Neural progenitor cell (in vitro differentiated cells): Measurements from ENCODE around the gene STUB1. TPM values are rescaled to one million over a fixed set of nuclear protein-coding genes. Genes with fewer than 3 reads are reported as not detected.
"Not testable (repeated sequence)": the region's sequence is repeated elsewhere in the genome, so short reads cannot be mapped to it uniquely, and the experiment has no call there.

Experiments
- DNase-seq: peaks from one replicate; pipeline ENCODE4 v3.0.0-alpha.2; 2016; ENCODE audit warnings: low spot score
- H2AFZ ChIP-seq: fragments of 200-600 bp; sonication (generic); replicated peaks from 2 replicates; pipeline ENCODE4 v1.6.1; 2016; ENCODE audit warnings: antibody characterized with exemption
- H3F3A ChIP-seq: fragments of 200-600 bp; sonication (generic); 2 replicates; pipeline ENCODE4 v1.6.1; 2016; ENCODE audit warnings: antibody characterized with exemption, low read depth
- H3K27ac ChIP-seq: fragments of 200-600 bp; sonication (generic); 2 replicates; pipeline ENCODE4 v1.5.1; 2016; ENCODE audit warnings: mild to moderate bottlenecking
- H3K27me3 ChIP-seq: fragments of 200-600 bp; sonication (generic); 2 replicates; pipeline ENCODE4 v1.6.1; 2016; ENCODE audit warnings: mild to moderate bottlenecking, moderate library complexity
- H3K36me3 ChIP-seq: fragments of 200-600 bp; sonication (generic); 2 replicates; pipeline ENCODE4 v1.5.1; 2016
- H3K4me1 ChIP-seq: fragments of 200-600 bp; sonication (generic); 2 replicates; pipeline ENCODE4 v1.6.1; 2016; ENCODE audit warnings: mixed run types
- H3K4me2 ChIP-seq: fragments of 200-600 bp; sonication (generic); 2 replicates; pipeline ENCODE4 v1.6.1; 2016
- H3K4me3 ChIP-seq: fragments of 200-600 bp; sonication (generic); 2 replicates; pipeline ENCODE4 v1.5.1; 2016
- H3K79me2 ChIP-seq: fragments of 200-600 bp; sonication (generic); 2 replicates; pipeline ENCODE4 v1.6.1; 2016; ENCODE audit warnings: low read depth
- H3K9ac ChIP-seq: fragments of 200-600 bp; sonication (generic); 2 replicates; pipeline ENCODE4 v1.6.1; 2016
- H3K9me3 ChIP-seq: fragments of 200-600 bp; sonication (generic); 2 replicates; pipeline ENCODE4 v1.5.1; 2016; ENCODE audit warnings: low read depth
- H4K20me1 ChIP-seq: fragments of 200-600 bp; sonication (generic); 2 replicates; pipeline ENCODE4 v1.6.1; 2016; ENCODE audit warnings: low read depth
- H3K27ac Mint-ChIP-seq: 3 replicates; pipeline ENCODE4 v1.8.0; 2021; ENCODE audit warnings: mixed read lengths
- H3K27me3 Mint-ChIP-seq: 2 replicates; pipeline ENCODE4 v1.8.0; 2022; ENCODE audit warnings: low read depth, mild to moderate bottlenecking, inconsistent platforms, moderate library complexity, mixed read lengths; ENCODE audit not compliant: insufficient read depth
- H3K36me3 Mint-ChIP-seq: 3 replicates; pipeline ENCODE4 v1.8.0; 2021; ENCODE audit warnings: mixed read lengths
- H3K4me1 Mint-ChIP-seq: 3 replicates; pipeline ENCODE4 v1.8.0; 2021; ENCODE audit warnings: mixed read lengths
- H3K4me3 Mint-ChIP-seq: 3 replicates; pipeline ENCODE4 v1.8.0; 2021; ENCODE audit warnings: mild to moderate bottlenecking, moderate library complexity, mixed read lengths
- H3K9me3 Mint-ChIP-seq: 3 replicates; pipeline ENCODE4 v1.8.0; 2020; ENCODE audit warnings: mixed read lengths
- EZH2 ChIP-seq: fragments of 200-600 bp; sonication (generic); IDR thresholded peaks from 2 replicates; pipeline ENCODE4 v1.6.1; 2017; ENCODE audit warnings: antibody characterized with exemption, mild to moderate bottlenecking, moderate library complexity
- EZH2phosphoT487 ChIP-seq: fragments of 200-600 bp; sonication (generic); IDR thresholded peaks from 2 replicates; pipeline ENCODE4 v1.6.1; 2017; ENCODE audit warnings: antibody characterized with exemption
- total RNA-seq: library from RNA; depleted of rRNA; stranded (reverse); fragments of >200 nt; gene quantifications from 2 replicates; pipeline ENCODE4 v1.2.3, GENCODE V29; 2015; ENCODE audit warnings: low replicate concordance
- TF ChIP-seq, protein P1 (sequence below): fragments of 200-600 bp; sonication (generic); IDR thresholded peaks from 2 replicates; pipeline ENCODE4 v1.5.1; 2017; ENCODE audit warnings: antibody characterized with exemption, mild to moderate bottlenecking

The STUB1 gene
- total RNA-seq, 1 donor from 2014 or later, result 27.0 TPM

DNA sequence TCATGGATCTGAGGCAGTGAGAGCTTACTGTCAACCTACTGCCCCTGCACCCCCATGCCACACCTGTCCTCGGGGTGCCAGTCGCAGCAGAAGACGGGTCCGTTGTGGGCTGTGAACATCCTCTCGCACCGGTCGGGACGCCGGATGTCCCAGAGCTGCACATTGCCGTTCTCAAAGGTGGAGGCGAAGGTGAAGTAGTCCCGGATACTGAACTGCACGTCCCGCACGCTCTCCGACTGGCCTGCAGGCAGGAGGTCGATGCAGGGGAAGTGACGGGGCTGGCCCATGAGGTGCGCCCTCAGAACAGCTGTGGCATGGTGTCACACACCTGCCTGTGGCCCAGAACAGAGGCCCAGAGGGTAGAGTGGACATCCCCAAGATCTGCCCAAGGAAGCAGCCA lies 7.3 kb downstream of the STUB1 start:
- Histone ChIP-seq H3K9ac (no peak overlapping the region), H3K9me3 (no peaks in the 10 kb centered on the region), H3K36me3 (no peaks in the 10 kb centered on the region), H2AFZ (no peak overlapping the region), H4K20me1 (peaks cover 13% of the 10 kb centered on the region), H3K79me2 (peaks cover 25% of the 10 kb centered on the region), H3K27ac (no peak overlapping the region), H3F3A (peaks cover 34% of the 10 kb centered on the region), H3K4me2 (no peak overlapping the region), H3K4me3 (no peak overlapping the region), H3K27me3 (peaks cover 21% of the 10 kb centered on the region), H3K4me1 (peaks cover 7% of the 10 kb centered on the region)
- Mint-ChIP-seq H3K27ac (no peak overlapping the region), H3K9me3 (no peaks in the 10 kb centered on the region), H3K4me1 (peaks cover 20% of the 10 kb centered on the region), H3K27me3 (peaks cover 17% of the 10 kb centered on the region), H3K36me3 (peaks cover 2% of the 10 kb centered on the region), H3K4me3 (peak overlapping the region; percentile 21)
- no peak for DNase-seq
- TF ChIP-seq EZH2phosphoT487, result no peak
- TF ChIP-seq, protein P1, sequence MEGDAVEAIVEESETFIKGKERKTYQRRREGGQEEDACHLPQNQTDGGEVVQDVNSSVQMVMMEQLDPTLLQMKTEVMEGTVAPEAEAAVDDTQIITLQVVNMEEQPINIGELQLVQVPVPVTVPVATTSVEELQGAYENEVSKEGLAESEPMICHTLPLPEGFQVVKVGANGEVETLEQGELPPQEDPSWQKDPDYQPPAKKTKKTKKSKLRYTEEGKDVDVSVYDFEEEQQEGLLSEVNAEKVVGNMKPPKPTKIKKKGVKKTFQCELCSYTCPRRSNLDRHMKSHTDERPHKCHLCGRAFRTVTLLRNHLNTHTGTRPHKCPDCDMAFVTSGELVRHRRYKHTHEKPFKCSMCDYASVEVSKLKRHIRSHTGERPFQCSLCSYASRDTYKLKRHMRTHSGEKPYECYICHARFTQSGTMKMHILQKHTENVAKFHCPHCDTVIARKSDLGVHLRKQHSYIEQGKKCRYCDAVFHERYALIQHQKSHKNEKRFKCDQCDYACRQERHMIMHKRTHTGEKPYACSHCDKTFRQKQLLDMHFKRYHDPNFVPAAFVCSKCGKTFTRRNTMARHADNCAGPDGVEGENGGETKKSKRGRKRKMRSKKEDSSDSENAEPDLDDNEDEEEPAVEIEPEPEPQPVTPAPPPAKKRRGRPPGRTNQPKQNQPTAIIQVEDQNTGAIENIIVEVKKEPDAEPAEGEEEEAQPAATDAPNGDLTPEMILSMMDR, result no peak
- no peak for TF ChIP-seq EZH2

- no peaks in the 10 kb centered on the region for H3K9me3 ChIP-seq
- Mint-ChIP-seq H3K4me1 (peaks cover 12% of the 10 kb centered on the region), H3K27me3 (peaks cover 21% of the 10 kb centered on the region), H3K27ac (no peak overlapping the region), H3K36me3 (no peaks in the 10 kb centered on the region), H3K4me3 (peak overlapping the region; percentile 94), H3K9me3 (no peaks in the 10 kb centered on the region)
- peak overlapping the region; percentile 96 for H3K4me2 ChIP-seq
- no peaks in the 10 kb centered on the region for H4K20me1 ChIP-seq
- H3K27me3 ChIP-seq, result peaks cover 39% of the 10 kb centered on the region
- peak overlapping the region; percentile 79 for H3K4me3 ChIP-seq
- H3K27ac ChIP-seq, result no peak overlapping the region
- peak overlapping the region; percentile 64 for H3K9ac ChIP-seq
- H3K79me2 ChIP-seq, result peaks cover 10% of the 10 kb centered on the region
- peaks cover 1% of the 10 kb centered on the region for H3K4me1 ChIP-seq
- peaks cover 41% of the 10 kb centered on the region for H3F3A ChIP-seq
- TF ChIP-seq, protein P1, result no peak
- TF ChIP-seq EZH2phosphoT487, result no peak
- TF ChIP-seq EZH2, result no peak
- no peak for DNase-seq
- no peak overlapping the region for H2AFZ ChIP-seq
- no peaks in the 10 kb centered on the region for H3K36me3 ChIP-seq
Measured at GRCh38 chr16:689175-689897, 9.1 kb downstream of the STUB1 start.

GRCh38 chr16:691242-691641 lies 11.0 kb downstream of the STUB1 start:
- H3K4me1 ChIP-seq, H3K36me3 ChIP-seq, H3K9me3 Mint-ChIP-seq, DNase-seq, H3K4me3 ChIP-seq, H3K36me3 Mint-ChIP-seq, H2AFZ ChIP-seq, H3K9me3 ChIP-seq, H3K9ac ChIP-seq, H3K27ac ChIP-seq, H3K27ac Mint-ChIP-seq, H3K4me2 ChIP-seq: not testable (repeated sequence)
- peak overlapping the region; percentile 94 for H3K4me3 Mint-ChIP-seq
- Histone ChIP-seq H4K20me1 (peaks cover 13% of the 10 kb centered on the region), H3K79me2 (peaks cover 10% of the 10 kb centered on the region), H3K27me3 (peaks cover 58% of the 10 kb centered on the region), H3F3A (peaks cover 32% of the 10 kb centered on the region)
- peaks cover 16% of the 10 kb centered on the region for H3K4me1 Mint-ChIP-seq
- H3K27me3 Mint-ChIP-seq, result peaks cover 32% of the 10 kb centered on the region

GRCh38 chr16:692356-693108 lies 12.3 kb downstream of the STUB1 start:
- Histone ChIP-seq H3K27ac (no peak overlapping the region), H3K27me3 (peaks cover 71% of the 10 kb centered on the region), H3K9me3 (no peaks in the 10 kb centered on the region), H3K9ac (no peak overlapping the region), H3K79me2 (peaks cover 10% of the 10 kb centered on the region), H3K4me3 (no peak overlapping the region), H3K36me3 (no peaks in the 10 kb centered on the region), H2AFZ (no peak overlapping the region), H3K4me2 (no peak overlapping the region), H3F3A (peaks cover 32% of the 10 kb centered on the region), H4K20me1 (peaks cover 13% of the 10 kb centered on the region), H3K4me1 (peaks cover 8% of the 10 kb centered on the region)
- TF ChIP-seq, protein P1, result no peak
- TF ChIP-seq EZH2phosphoT487 (no peak), EZH2 (no peak)
- H3K27ac Mint-ChIP-seq, result no peak overlapping the region
- no peaks in the 10 kb centered on the region for H3K36me3 Mint-ChIP-seq
- no peak for DNase-seq
- peak overlapping the region; percentile 81 for H3K4me3 Mint-ChIP-seq
- H3K27me3 Mint-ChIP-seq, result peaks cover 38% of the 10 kb centered on the region
- no peaks in the 10 kb centered on the region for H3K9me3 Mint-ChIP-seq
- H3K4me1 Mint-ChIP-seq, result peaks cover 16% of the 10 kb centered on the region
